ENCODE data around the gene AHI1. TPM values are rescaled to one million over a fixed set of nuclear protein-coding genes. Genes with fewer than 3 reads are reported as not detected.

AHI1 gene
- total RNA-seq, 2 experiments from 2014 or later: 21.1 to 27.5 TPM

DNA sequence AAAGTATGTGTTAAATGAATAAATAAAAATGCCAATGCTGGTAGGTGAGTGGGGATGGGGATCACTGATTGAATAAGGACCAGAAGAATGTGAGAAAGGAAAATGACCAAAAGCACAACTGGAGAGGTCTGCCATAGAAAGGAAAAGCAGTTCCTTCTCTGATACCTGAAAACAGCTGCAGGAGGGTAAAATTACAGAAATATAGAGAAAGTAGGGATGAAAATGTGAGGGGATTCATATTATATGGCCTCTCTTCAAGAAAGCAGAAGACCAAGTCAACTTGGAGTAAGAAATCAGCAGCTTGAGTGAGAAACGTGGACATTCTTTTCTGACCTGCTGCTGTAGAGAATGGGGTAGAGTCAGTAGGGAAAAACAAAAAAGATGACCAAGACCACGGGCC, 191.4 kb downstream of the AHI1 start:
- Mint-ChIP-seq H3K4me3 (no peak overlapping the region), H3K27ac (no peak overlapping the region), H3K36me3 (ENCODE audit: low read depth) (peaks cover 21% of the 10 kb centered on the region), H3K27me3 (no peaks in the 10 kb centered on the region), H3K4me1 (ENCODE audit: low read depth) (no peaks in the 10 kb centered on the region), H3K9me3 (peaks cover 2% of the 10 kb centered on the region)
- TF ChIP-seq, protein P1, sequence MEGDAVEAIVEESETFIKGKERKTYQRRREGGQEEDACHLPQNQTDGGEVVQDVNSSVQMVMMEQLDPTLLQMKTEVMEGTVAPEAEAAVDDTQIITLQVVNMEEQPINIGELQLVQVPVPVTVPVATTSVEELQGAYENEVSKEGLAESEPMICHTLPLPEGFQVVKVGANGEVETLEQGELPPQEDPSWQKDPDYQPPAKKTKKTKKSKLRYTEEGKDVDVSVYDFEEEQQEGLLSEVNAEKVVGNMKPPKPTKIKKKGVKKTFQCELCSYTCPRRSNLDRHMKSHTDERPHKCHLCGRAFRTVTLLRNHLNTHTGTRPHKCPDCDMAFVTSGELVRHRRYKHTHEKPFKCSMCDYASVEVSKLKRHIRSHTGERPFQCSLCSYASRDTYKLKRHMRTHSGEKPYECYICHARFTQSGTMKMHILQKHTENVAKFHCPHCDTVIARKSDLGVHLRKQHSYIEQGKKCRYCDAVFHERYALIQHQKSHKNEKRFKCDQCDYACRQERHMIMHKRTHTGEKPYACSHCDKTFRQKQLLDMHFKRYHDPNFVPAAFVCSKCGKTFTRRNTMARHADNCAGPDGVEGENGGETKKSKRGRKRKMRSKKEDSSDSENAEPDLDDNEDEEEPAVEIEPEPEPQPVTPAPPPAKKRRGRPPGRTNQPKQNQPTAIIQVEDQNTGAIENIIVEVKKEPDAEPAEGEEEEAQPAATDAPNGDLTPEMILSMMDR (IDR thresholded peaks at IDR 0.05): no peak
- ChIA-PET POLR2A (no interaction called here), CTCF (no interaction called here)
- no peak overlapping the region for H3K4me3 ChIP-seq (ENCODE audit: low read length)
- H3K36me3 ChIP-seq (ENCODE audit: insufficient read depth, low read length): no peaks in the 10 kb centered on the region
- H3K9me3 ChIP-seq (ENCODE audit: control insufficient read depth in 1 of 2, insufficient read depth in 1 of 2, low read length in 2 of 2): peaks cover 0 to 3% of the 10 kb centered on the region in 2 experiments
- H3K27me3 ChIP-seq (ENCODE audit: control insufficient read depth in 1 of 2, insufficient read depth in 2 of 2, low read length in 2 of 2): no peaks in the 10 kb centered on the region
- H3K4me1 ChIP-seq (ENCODE audit: insufficient read depth, low read length): no peaks in the 10 kb centered on the region
- intact Hi-C loops (cut with DNase I, micrococcal nuclease): no loop called here
- DNase-seq: no peak
- H3K27ac ChIP-seq (ENCODE audit: low read depth in 1 of 2, low read length in 2 of 2): no peak overlapping the region
- ATAC-seq (ENCODE audit: poor library complexity): no peak

GRCh38 chr6:135305684-135306083, 191.9 kb downstream of the AHI1 start:
- no peaks in the 10 kb centered on the region for H3K27me3 Mint-ChIP-seq
- H3K4me1 Mint-ChIP-seq (ENCODE audit: low read depth): no peaks in the 10 kb centered on the region
- Histone ChIP-seq H3K9me3 (ENCODE audit: control insufficient read depth in 1 of 2, insufficient read depth in 1 of 2, low read length in 2 of 2) (peaks cover 0 to 3% of the 10 kb centered on the region in 2 experiments), H3K4me1 (ENCODE audit: insufficient read depth, low read length) (no peaks in the 10 kb centered on the region), H3K27me3 (ENCODE audit: control insufficient read depth in 1 of 2, insufficient read depth in 2 of 2, low read length in 2 of 2) (no peaks in the 10 kb centered on the region), H3K36me3 (ENCODE audit: insufficient read depth, low read length) (no peaks in the 10 kb centered on the region), H3K27ac (ENCODE audit: low read depth in 1 of 2, low read length in 2 of 2) (no peak overlapping the region), H3K4me3 (ENCODE audit: low read length) (no peak overlapping the region)
- no peak overlapping the region for H3K4me3 Mint-ChIP-seq
- peaks cover 21% of the 10 kb centered on the region for H3K36me3 Mint-ChIP-seq (ENCODE audit: low read depth)
- DNase-seq (no peak), ATAC-seq (ENCODE audit: poor library complexity) (no peak)
- TF ChIP-seq, protein P1 (IDR thresholded peaks at IDR 0.05): no peak
- intact Hi-C loops (cut with DNase I, micrococcal nuclease): no loop called here
- POLR2A ChIA-PET: no interaction called here
- CTCF ChIA-PET: no interaction called here
- no peak overlapping the region for H3K27ac Mint-ChIP-seq
- H3K9me3 Mint-ChIP-seq: peaks cover 2% of the 10 kb centered on the region

- no peak overlapping the region for H3K4me3 ChIP-seq (ENCODE audit: low read length)
- Mint-ChIP-seq H3K27ac (no peak overlapping the region), H3K27me3 (no peaks in the 10 kb centered on the region), H3K9me3 (peaks cover 2% of the 10 kb centered on the region), H3K36me3 (ENCODE audit: low read depth) (peaks cover 25% of the 10 kb centered on the region), H3K4me1 (ENCODE audit: low read depth) (no peaks in the 10 kb centered on the region), H3K4me3 (no peak overlapping the region)
- H3K9me3 ChIP-seq (ENCODE audit: control insufficient read depth in 1 of 2, insufficient read depth in 1 of 2, low read length in 2 of 2): peaks cover 0 to 3% of the 10 kb centered on the region in 2 experiments
- no peaks in the 10 kb centered on the region for H3K27me3 ChIP-seq (ENCODE audit: control insufficient read depth in 1 of 2, insufficient read depth in 2 of 2, low read length in 2 of 2)
- DNase-seq (no peak), ATAC-seq (ENCODE audit: poor library complexity) (no peak)
- no peak overlapping the region for H3K27ac ChIP-seq (ENCODE audit: low read depth in 1 of 2, low read length in 2 of 2)
- intact Hi-C loops (cut with DNase I, micrococcal nuclease): no loop called here
- TF ChIP-seq, protein P1 (IDR thresholded peaks at IDR 0.05): no peak
- H3K36me3 ChIP-seq (ENCODE audit: insufficient read depth, low read length): no peaks in the 10 kb centered on the region
- ChIA-PET CTCF (no interaction called here), POLR2A (no interaction called here)
- no peaks in the 10 kb centered on the region for H3K4me1 ChIP-seq (ENCODE audit: insufficient read depth, low read length)
Observed at GRCh38 chr6:135304883-135305282, 192.7 kb downstream of the AHI1 start.

Measured in CD4-positive, alpha-beta T cell (primary cell).